Mesothelial cell of epicardium (in vitro differentiated cells): ENCODE results near the gene OPHN1. TPM values are rescaled to one million over a fixed set of nuclear protein-coding genes. Genes with fewer than 3 reads are reported as not detected.
A peak's percentile ranks its signal among the peaks of the same experiment; 100 is the strongest.

Experiments used
- DNase-seq, 2 experiments: peaks; one replicate each; pipeline ENCODE4 v3.0.0; 2021; ENCODE audit warnings: low spot score in 2 of 2; ENCODE audit not compliant: unreplicated experiment in 2 of 2
- H3K27ac Mint-ChIP-seq: 2 replicates; pipeline ENCODE4 v1.8.0; 2021; ENCODE audit warnings: mixed read lengths
- H3K27me3 Mint-ChIP-seq: 2 replicates; pipeline ENCODE4 v1.8.0; 2021; ENCODE audit warnings: low read depth, mixed read lengths
- H3K36me3 Mint-ChIP-seq: 2 replicates; pipeline ENCODE4 v1.8.0; 2021; ENCODE audit warnings: mixed read lengths
- H3K4me1 Mint-ChIP-seq: 2 replicates; pipeline ENCODE4 v1.8.0; 2021; ENCODE audit warnings: mixed read lengths
- H3K4me3 Mint-ChIP-seq: 2 replicates; pipeline ENCODE4 v1.8.0; 2021; ENCODE audit warnings: mild to moderate bottlenecking, moderate library complexity, mixed read lengths
- H3K9me3 Mint-ChIP-seq: 2 replicates; pipeline ENCODE4 v1.8.0; 2021; ENCODE audit warnings: mixed read lengths
- CTCF ChIP-seq: fragments of 200-600 bp; sonication (generic); IDR thresholded peaks from one replicate; pipeline ENCODE4 v1.5.0; 2021; ENCODE audit warnings: antibody characterized with exemption; ENCODE audit not compliant: unreplicated experiment
- total RNA-seq: library from RNA; stranded (reverse); gene quantifications from 3 replicates; pipeline ENCODE4 v1.2.1, GENCODE V29; 2021

The OPHN1 gene
- total RNA-seq, 1 donor from 2014 or later, result 8.6 TPM

DNA sequence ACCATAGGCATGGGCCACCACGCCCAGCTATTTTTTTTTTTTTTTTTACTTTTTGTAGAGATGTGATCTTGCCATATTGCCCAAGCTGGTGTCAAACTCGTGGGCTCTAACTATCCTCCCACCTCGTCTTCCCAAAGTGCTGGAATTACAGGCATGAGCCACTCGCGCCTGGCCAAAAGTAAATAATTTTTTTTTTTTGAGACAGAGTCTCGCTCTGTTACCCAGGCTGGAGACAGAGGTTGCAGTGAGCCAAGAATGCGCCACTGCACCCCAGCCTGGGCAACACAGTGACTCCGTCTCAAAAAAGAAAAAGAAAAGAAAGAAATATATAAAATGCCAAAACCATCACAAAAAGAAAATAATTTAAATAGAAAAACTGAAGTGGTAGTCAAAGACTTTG is 18.4 kb upstream of the OPHN1 start:
- Mint-ChIP-seq H3K27ac (no peak overlapping the region), H3K4me1 (no peaks in the 10 kb centered on the region), H3K27me3 (no peaks in the 10 kb centered on the region), H3K9me3 (peaks cover 4% of the 10 kb centered on the region), H3K4me3 (no peak overlapping the region), H3K36me3 (no peaks in the 10 kb centered on the region)
- TF ChIP-seq CTCF, result no peak
- no peak for DNase-seq

GRCh38 chrX:68443155-68443868 is 10.0 kb upstream of the OPHN1 start:
- Mint-ChIP-seq H3K4me1 (peaks cover 8% of the 10 kb centered on the region), H3K9me3 (peaks cover 9% of the 10 kb centered on the region), H3K36me3 (no peaks in the 10 kb centered on the region), H3K27ac (no peak overlapping the region), H3K4me3 (no peak overlapping the region), H3K27me3 (no peaks in the 10 kb centered on the region)
- DNase-seq, result no peak
- no peak for TF ChIP-seq CTCF

- Mint-ChIP-seq H3K27me3 (no peaks in the 10 kb centered on the region), H3K36me3 (no peaks in the 10 kb centered on the region), H3K27ac (peak overlapping the region; percentile 85), H3K4me3 (no peak overlapping the region), H3K9me3 (peaks cover 9% of the 10 kb centered on the region), H3K4me1 (peaks cover 8% of the 10 kb centered on the region)
- DNase-seq, result peak; percentile 26 to 70
- TF ChIP-seq CTCF, result no peak
Measured at GRCh38 chrX:68440940-68441339, 7.6 kb upstream of the OPHN1 start.

DNA sequence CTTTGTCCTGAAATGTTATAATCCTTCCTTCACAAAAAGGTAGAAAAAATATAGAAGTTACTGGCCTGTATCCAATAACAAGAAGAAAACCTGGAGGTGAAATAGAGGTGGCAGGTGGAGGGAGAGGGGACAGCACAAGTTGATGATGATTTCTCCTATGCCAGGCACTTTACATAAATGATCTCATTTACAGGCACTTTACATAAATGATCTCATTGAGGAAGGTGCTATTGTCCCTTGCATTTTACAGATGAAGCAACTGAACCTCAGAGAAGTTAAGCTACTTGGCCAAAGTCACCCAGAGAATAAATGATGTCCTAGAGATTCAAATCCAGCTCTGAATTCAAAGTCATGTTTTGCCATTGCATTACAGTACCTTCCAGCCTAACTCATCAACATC is 7.1 kb upstream of the OPHN1 start:
- H3K9me3 Mint-ChIP-seq, result peaks cover 9% of the 10 kb centered on the region
- H3K4me1 Mint-ChIP-seq, result peaks cover 8% of the 10 kb centered on the region
- TF ChIP-seq CTCF, result no peak
- DNase-seq, result no peak
- no peaks in the 10 kb centered on the region for H3K36me3 Mint-ChIP-seq
- peak overlapping the region; percentile 85 for H3K27ac Mint-ChIP-seq
- H3K27me3 Mint-ChIP-seq, result no peaks in the 10 kb centered on the region
- no peak overlapping the region for H3K4me3 Mint-ChIP-seq

DNA sequence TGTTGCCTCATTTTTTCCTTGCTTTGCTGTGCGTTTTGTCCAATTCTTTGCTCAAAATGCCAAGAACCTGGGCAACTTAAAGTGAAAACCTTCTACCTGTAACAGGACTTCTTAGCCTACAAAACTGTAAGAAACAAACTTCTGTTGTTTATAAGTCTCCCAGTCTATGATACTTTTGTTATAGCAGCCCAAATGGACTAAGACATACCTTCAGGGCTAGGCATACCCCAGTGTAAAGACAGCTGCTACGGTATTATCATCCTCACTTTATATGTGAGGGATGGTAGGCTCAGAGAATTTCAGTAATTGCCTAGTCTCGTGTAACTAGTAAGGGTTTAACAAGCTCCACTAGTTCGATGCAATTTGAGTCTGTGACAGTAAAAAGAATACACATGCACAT is 6.0 kb upstream of the OPHN1 start:
- H3K36me3 Mint-ChIP-seq, result no peaks in the 10 kb centered on the region
- no peak overlapping the region for H3K4me3 Mint-ChIP-seq
- no peaks in the 10 kb centered on the region for H3K27me3 Mint-ChIP-seq
- TF ChIP-seq CTCF, result no peak
- H3K27ac Mint-ChIP-seq, result no peak overlapping the region
- peaks cover 10% of the 10 kb centered on the region for H3K4me1 Mint-ChIP-seq
- DNase-seq, result no peak
- peaks cover 16% of the 10 kb centered on the region for H3K9me3 Mint-ChIP-seq
